Activated T-cell treated with anti-CD3 and anti-CD28 coated beads, Interleukin-2, amount 50 U/mL, for 48 hours (primary cell): ENCODE data around the gene NUPR2.
A peak's percentile ranks its signal among the peaks of the same experiment; 100 is the strongest.
"Not testable (repeated sequence)": the region's sequence is repeated elsewhere in the genome, so short reads cannot be mapped to it uniquely, and the experiment has no call there.

Source experiments
- DNase-seq, 2 experiments: peaks; one replicate each; pipeline ENCODE4 v3.0.0-alpha.2; 2020

The NUPR2 gene

DNA sequence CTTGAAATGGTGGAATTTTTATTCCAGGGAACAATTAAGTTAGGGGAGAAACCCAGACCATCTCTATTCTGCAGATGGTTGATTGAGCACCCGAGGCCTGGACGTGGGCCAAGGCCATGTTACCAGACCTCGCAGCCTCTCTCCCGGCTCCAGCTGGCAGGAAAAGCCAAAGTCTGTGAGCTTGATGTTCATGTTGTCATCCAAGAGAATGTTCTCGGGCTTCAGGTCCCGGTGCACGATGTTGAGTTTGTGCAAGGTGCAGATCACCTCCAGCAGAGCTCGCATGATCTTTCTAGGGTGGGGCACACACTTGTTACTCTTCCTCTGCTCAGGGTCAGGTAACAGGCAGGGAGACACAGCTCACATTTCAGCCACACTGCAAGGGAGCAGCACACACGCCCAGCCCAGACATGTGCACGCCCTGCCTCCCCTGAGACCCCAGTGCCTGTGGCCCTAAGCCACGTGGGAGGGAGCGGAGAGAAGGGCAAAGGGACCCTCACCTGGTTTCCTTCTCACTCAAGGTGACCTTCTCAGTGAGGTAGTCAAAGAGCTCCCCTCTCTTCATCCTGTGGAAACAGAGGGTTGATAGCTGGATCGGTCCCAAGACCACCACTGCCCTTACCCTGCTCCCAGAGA is 32.9 kb downstream of the NUPR2 start:
- no peak for DNase-seq

GRCh38 chr7:56081626-56082340 is 34.4 kb downstream of the NUPR2 start:
- DNase-seq, result no peak

GRCh38 chr7:56080726-56081435 is 35.3 kb downstream of the NUPR2 start:
- not testable (repeated sequence) for DNase-seq

GRCh38 chr7:56079450-56080185 is 36.6 kb downstream of the NUPR2 start:
- DNase-seq, result no peak

- no peak for DNase-seq
Measured at GRCh38 chr7:56078196-56078595, 38.0 kb downstream of the NUPR2 start.

GRCh38 chr7:56077681-56078080 is 38.5 kb downstream of the NUPR2 start:
- no peak for DNase-seq

DNA sequence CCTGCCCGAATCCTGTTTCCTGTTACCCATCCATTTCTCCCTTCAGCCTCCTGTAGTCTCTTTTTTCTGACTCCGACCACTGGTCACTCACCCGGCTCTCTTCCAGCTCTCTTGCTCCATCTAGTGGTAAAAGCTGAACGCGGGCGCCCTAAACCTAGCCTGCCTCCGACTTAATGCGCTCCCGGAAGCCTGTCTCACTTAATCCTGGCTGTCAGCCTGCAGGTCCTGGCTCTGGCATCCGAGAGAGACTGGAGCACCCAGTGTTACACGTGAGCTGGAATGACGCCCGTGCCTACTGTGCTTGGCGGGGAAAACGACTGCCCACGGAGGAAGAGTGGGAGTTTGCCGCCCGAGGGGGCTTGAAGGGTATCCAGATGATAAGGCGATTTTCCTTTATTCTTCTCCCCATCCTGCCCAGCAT is 41.8 kb downstream of the NUPR2 start:
- DNase-seq, result peak; percentile 82 to 85

- DNase-seq, result not testable (repeated sequence)
Measured at GRCh38 chr7:56066376-56066775, 49.8 kb downstream of the NUPR2 start.
